NCI-H446 treated with DMSO at 0.1 percent for 48 hours (cell line): Measurements from ENCODE around the gene DGLUCY.
"Not testable (repeated sequence)": the region's sequence is repeated elsewhere in the genome, so short reads cannot be mapped to it uniquely, and the experiment has no call there.

Experiments
- DNase-seq: peaks from one replicate; lab custom pipeline; 2025; lab: John Stamatoyannopoulos, UW

The DGLUCY gene

DNA sequence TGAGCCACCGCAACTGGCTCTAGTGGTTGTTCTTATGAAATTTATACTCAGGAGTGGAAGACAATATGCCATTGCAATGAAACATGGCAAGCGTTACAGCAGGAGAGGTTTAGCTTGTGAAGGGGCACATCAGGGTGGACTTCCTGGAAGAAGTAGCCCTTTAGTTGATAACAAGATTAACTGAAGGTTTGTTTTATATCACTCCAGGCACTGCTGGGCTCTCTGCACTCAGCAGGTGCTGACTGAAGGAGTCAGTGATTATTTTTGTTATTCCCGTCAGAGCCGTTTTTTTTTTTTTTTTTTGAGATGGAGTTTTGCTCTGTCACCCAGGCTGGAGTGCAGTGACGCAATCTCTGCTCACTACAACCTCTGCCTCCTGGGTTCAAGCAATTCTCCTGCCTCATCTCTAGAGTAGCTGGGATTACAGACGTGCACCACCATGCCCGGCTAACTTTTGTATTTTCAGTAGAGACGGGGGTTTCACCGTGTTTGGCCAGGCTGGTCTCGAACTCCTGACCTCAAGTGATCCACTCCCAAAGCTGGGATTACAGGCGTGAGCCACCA is 148.2 kb downstream of the DGLUCY start:
- no peak for DNase-seq

DNA sequence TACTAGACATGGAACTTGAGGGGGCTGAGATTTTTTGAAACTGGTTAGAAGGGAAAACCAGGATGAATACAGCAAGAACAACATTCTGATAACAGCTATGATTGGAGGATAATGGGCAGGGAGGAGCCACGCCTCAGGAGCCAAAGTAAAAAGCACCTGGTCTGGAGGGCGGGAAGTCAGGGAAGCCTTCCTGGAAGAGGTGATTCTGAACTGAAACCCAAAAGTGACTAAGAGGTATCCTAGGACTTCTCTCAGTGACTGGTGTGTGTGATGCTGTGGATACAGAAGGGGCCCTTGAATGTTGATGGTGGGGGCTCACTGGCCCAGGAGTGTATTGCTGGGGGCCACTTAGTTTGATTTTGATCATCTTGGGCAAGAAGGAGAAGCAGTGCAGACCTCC is 149.5 kb downstream of the DGLUCY start:
- DNase-seq = no peak

DNA sequence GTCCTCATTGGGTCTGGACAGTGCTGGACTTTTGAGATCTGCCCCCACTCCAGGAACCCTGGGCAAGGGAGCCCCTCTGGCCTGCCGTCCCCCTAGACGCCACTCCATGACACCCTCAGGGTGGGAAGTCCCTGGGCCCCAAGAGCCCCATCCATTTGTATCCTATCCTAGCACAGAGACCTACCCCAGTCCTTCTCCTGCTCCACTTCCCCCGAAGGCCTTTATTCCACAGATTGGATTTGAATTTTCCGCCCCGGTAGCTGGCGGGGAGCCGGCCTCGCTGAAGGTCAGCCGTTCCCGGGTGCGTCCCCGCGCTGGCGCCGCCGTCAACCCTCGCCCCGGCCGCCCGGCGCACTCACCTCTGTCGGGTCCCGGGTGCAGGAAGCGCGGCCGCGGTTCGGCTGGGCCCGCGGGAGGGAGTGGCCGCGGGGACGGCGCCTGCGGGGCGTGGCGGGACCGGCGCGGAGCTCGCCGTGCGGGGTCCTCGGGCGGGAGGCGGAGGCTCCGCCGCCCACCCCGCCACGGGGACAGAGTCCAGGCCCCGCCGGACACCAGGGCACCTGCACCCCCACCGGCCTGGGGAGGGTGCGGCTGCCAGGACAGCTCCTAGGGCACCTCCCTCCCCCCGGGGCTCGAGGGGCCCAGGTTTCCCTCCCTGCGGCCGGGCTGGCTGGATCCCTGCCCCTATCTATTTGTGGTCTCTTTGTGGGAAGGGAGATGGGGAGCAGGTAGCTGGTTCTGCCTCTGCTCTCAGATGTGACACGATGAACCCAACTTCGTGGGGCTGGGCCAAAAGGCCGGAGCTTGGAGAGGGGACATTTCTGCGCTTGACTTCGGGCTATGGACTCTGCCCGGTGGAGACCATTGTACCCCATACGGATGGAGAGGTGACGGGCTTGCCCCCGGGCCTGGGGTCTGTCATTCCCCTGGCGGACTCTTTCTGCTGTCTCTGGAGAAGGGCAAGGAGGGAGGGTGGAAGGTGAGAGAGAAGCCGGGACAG is 150.6 kb downstream of the DGLUCY start:
- DNase-seq = no peak

DNA sequence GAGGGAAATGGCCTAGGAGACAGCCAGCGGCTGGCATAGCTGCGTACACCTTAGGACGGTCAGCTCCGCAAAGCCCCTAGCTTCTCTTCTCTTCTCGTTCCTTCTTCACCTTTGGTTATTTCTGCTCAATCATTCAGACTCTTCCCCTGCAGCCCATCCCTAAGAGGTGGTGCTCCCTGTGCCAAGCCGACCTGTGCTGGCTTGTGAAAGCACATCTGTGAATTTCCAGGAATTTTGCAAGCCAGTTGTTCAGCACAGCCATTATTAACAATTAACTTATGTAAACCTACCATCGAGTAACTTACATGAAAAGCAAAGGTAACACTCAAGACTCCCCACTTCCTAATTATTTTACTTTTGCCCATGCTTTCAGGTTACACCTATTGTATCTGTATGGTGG is 151.5 kb downstream of the DGLUCY start:
- DNase-seq = no peak

DNA sequence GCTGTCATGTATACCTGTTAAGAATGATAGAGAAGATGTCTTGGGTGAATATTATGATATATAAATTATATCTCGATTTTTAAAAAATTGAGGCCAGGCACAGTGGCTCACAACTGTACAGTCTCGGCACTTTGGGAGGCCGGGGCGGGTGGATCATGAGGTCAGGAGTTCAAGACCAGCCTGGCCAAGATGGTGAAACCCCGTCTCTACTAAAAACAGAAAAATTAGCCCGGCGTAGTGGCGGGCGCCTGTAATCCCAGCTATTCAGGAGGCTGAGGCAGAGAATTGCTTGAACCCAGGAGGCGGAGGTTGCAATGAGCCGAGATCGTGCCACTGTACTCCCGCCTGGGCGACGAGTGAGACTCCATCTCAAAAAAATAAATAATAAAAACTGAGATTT is 152.4 kb downstream of the DGLUCY start:
- not testable (repeated sequence) for DNase-seq

DNA sequence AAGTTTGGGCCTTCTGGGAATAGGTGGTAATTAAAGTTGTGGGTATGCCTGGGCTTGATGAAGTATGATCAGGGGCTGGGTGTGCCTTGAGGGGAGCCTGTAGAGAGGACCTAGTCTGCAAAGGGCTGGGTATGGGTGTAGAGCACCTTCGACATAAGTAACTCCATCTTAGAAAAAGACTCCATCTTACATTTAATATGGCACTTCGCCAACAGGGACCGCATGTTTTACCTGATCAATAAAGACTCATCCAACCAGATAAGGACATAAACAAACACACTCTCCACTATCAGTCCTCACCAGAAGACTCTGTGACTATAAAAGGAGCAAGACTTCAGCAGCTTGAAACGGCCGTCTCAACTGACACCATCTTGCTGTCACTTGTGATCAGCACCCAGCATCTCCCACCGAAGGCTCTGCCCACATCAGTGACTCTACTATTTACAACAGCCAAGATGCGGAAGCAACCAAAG is 154.1 kb downstream of the DGLUCY start:
- no peak for DNase-seq

DNA sequence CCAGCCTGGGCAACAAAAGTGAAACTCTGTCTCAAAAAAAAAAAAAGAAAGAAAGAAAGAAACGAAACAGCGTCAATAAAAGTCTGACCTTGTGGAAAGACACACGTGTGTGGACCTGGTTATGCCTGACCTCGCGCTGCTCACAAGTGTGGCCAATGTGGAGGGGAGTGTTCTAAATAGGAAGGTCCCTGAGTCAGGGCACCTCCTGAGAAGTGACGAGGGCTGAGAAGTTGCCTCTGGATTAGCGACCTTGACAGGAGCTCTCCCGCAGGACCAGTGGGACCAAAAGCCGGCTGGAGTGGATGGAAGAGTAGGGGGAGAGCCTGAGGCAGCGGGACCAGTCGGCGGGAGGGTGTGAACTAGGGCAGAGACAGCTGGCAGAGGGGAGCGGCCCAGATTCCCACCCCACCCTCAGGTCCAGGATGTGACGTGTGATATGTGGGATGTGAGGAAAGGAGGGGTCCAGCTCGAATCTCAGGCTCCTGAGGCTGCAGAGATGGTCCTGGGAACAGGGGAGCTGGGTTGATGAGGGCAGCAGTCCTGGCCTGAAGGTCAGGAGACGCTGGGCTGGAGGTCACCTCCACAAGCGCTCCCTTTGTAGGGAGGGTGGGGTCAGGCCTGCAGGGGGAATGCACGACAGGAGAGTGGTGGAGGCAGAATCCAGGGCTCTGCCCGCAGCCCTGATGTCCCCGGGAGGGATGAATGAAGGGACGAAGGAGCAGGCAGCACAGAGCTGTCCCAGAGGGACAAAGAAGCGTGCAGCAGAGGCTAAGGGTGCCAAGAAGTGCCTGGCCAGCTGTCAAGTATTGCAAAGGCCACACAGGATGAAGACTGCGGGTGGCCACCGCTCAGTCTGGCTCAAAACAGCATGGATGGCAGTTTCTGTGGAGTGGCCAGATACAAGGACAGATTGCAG is 155.5 kb downstream of the DGLUCY start:
- DNase-seq = peak; percentile 54

DNA sequence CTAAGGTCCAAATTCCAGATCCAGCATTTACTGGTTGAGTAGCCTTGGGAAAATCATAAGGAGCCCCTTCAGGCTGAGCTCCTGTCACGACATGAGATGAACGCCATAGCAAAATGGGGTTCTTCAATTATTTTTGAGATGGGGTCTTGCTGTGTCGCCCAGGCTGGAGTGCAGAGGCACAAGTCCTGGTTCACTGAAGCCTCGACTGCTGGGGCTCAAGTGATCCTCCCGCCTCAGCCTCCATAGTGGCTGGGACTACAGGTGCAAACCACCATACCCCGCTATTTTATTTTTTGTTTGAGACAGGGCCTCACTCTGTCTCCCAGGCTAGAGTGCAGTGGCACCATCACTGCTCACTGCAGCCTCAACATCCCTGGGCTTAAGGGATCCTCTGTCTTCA is 156.3 kb downstream of the DGLUCY start:
- no peak for DNase-seq

DNA sequence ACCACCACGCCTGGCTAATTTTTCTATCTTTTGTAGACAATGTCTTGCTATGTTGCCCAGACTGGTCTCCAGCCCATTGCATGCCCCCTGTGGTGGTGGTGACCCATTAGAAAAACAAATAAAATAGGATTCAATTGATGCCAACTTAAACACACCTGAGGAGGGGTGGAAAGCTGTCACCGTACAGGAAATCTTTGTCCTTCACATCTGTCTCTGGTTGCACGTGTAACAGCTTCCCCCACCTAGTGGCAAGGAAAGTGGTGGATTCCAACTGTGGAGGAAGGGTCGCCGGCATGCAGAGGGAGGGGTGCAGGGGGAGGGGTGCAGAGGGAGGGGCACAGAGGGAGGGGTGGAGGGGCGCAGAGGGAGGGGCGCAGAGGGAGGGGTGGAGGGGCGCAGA is 156.7 kb downstream of the DGLUCY start:
- DNase-seq = no peak

DNA sequence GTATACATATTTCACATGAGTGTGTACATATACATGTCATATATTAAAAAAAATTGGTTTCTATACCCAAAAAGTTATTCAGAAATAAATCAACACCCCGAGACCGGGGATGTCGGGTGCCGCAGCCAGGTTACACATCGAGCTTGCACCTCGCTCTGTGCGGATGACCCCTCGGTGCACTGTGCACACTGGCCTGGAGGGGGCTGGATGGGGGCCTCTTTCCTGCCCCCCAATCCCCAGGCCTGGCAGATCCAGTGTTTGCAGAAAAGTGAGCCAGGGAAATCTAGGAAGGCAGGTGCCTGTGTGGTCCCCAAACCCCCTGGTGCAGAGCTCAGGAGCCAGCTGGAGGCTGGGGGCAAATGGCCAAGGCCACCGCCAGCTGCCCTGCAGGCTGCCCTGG is 157.8 kb downstream of the DGLUCY start:
- no peak for DNase-seq

DNA sequence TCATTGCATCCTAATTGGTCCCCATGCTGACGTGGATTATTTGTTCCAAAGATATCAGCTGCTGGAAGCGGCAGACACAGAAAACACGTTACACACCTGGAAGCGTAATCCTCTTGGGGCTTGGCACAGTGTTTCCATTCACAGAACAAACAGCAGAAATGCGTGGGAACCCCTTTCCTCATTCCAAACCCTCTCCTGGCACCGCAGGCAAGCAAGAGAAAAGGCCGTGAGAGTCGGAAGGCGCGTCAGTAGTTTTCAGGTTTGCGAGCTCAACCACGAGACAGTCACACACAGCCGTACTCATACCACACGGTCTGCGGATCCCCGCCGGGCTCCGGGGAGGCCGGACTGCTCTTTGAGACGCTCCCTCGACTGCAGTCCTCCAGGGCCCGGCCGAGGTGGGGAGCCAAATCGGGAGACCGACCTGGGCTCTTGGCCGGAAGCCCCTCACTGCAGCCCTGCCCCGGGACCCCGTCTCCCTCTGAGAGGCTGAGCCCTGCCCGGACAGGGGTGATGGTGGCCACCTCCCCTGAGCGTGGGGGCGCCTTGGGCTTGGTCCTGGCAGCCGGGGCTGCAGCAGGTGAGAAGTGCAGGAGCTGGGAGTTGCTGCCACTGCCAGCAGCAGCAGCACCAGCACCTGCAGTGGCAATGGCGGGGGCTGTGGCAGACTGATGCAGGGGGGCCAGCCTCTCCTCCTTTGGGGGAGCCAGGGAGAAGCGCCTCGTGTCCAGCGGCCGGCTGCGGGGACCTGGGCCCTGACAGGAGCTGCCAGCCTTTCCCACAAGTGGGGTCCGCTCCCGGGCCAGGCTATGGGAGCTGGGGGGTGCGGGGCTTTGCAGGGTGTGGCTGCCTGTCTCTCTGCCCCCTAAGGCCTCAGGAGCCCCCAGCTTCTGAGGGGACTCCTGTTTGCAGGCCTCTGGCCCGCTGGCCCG is 158.7 kb downstream of the DGLUCY start:
- no peak for DNase-seq

DNA sequence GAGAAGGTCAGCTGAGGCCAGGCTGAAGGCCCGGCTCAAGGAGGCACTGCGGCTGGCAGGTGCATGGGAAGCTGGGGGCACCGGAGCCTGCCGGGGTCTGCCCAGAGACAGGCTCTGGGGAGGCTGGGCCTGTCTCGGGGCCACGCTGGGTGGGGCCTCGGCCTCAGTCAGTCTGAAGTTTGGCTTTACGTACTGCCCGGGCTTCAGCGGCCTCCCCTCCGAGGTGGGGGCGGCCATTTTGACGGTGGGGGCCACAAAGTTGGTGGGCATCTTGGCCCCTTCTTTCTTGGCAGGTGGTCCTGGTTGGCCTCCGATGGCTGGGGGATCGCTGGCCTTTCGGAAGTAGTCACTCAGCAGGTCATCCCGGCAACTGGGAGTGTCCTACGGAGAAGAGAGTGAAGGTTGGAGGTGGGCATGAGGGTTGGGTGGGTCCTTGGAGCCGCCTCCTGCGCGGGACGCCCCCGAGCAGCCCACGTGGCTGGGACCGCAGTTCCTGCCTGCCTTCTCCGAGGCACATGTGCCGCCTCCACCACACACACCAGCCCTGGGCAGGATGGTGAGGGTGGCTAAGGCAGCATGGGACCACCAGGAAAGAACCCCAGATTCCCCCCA is 159.5 kb downstream of the DGLUCY start:
- DNase-seq = no peak

DNA sequence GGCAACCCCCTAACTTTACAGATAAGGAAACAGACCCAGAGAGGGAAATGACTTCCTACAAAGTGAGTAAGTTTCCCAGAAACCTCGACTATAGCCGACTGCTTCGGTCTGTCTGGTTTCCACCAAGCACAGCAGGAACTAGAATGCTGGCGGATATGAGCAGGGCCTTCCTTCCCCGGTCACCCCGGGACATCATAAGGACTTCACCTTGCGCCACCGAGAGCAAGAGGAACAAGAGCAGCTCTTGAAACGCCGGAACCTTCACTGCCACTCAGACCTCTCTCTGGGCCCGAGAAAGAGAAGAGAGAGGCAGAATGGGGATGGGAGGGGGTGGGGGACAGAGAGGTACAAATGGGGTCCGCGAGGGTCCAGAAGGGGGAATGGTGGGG is 160.0 kb downstream of the DGLUCY start:
- no peak for DNase-seq

DNA sequence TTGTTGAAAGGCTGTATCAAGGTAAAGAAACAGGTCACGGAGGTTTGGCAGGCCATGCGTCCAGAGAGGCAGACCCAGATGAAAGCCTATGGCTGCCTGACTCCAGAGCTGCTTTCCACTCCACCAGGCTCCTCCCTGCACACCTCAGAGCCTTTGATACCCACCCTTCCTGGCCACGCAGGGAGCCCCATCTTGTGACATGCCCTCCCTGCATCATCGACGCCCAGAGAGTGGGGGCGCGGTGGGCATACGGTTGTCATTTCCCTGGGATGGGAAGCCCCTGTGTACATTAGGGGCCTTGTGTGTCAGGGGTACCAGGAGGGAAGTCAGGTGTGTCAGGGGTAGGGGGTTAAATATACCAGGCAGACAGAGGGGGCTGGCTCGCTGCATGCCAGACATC is 160.9 kb downstream of the DGLUCY start:
- DNase-seq = no peak
